ENCODE results near the gene SLAMF8.

DNA sequence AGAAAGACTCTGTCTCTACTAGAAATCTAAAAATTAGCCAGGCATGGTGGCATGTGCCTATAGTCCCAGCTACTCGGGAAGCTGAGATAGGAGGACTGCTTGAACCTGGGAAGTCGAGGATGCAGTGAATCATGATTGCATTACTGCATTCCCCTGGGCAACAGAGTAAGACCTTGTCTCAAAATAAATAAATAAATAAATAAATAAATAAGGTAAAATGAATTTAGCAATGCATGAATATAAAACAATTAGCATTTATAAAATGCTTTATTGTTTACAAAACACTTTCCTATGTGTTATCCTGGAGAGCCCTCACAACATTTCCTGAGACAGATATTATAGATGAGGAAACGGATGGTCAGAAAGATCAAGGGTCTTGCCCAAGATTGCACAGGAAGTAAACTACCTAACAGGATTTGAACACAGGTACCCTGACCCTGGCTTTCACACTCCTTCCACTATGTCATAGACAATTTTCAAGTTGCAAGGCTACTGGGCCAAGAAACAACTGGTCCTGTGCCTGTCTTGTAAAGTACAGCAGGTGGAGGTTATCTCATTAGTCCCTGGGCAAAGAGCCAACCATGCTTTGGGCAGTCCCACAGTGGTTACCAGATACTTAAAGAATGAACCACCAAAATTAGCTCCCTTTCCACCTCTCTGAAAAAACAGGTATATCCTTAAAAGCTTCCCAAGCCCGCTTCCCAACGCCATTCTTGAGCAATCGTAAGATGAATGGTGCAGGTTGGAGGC, 51.2 kb downstream of the SLAMF8 start:
- TF ChIP-seq, protein P1, sequence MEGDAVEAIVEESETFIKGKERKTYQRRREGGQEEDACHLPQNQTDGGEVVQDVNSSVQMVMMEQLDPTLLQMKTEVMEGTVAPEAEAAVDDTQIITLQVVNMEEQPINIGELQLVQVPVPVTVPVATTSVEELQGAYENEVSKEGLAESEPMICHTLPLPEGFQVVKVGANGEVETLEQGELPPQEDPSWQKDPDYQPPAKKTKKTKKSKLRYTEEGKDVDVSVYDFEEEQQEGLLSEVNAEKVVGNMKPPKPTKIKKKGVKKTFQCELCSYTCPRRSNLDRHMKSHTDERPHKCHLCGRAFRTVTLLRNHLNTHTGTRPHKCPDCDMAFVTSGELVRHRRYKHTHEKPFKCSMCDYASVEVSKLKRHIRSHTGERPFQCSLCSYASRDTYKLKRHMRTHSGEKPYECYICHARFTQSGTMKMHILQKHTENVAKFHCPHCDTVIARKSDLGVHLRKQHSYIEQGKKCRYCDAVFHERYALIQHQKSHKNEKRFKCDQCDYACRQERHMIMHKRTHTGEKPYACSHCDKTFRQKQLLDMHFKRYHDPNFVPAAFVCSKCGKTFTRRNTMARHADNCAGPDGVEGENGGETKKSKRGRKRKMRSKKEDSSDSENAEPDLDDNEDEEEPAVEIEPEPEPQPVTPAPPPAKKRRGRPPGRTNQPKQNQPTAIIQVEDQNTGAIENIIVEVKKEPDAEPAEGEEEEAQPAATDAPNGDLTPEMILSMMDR (IDR thresholded peaks at IDR 0.05), result no peak
- TF ChIP-seq EP300 (IDR thresholded peaks at IDR 0.05) (no peak), POLR2A (IDR thresholded peaks at IDR 0.05) (no peak), POLR2AphosphoS5 (IDR thresholded peaks at IDR 0.05) (no peak)

All from suprapubic skin (tissue), 4 donors.